HG02981 (cell line): ENCODE results near the gene TEX53.
A peak's percentile ranks its signal among the peaks of the same experiment; 100 is the strongest.

Source experiments
- ATAC-seq: cut with Tn5 transposase; IDR thresholded peaks from one replicate; pipeline ENCODE4 v1.9.1; 2021; ENCODE audit warnings: mild to moderate bottlenecking, moderate library complexity; ENCODE audit not compliant: unreplicated experiment

TEX53 gene

DNA sequence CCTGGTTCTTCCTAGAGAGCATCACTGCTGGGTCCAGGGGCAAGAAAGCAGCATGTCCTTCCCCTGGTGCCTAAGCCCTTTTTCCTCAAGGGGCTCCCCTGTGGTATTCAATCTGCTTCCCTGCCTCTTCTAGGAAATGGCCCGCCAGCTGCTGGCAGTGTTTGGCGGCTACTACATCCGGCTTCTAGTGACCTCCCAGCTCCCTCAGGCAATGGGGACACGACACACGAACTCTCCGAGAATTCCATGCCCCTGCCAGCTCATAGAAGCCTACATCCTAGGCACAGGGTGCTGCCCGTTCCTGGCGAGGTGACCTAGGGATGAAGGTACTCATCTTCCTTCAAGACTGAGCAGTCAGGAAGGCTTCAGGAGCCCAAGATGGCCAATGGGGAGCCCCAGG, 14.6 kb downstream of the TEX53 start:
- no peak for ATAC-seq

DNA sequence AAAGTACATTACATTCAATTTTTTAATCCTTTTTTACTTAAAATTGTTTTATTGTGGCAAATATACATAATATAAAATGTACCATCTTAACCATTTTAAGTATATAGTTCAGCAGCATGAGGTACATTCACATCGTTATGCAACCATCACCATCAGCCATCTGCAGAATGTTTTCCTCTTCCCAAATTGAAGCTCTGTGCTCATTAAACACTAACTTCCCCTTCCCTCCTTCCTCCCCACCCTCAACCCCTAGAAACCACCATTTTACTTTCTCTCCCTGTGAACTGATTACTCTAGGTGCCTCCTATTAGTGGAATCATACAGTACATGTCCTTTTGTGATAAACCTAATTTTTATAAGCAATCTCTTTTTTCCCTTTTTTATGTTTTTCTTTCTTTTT, 15.6 kb downstream of the TEX53 start:
- ATAC-seq, result no peak

GRCh38 chr9:114638404-114638803, 19.2 kb downstream of the TEX53 start:
- no peak for ATAC-seq

DNA sequence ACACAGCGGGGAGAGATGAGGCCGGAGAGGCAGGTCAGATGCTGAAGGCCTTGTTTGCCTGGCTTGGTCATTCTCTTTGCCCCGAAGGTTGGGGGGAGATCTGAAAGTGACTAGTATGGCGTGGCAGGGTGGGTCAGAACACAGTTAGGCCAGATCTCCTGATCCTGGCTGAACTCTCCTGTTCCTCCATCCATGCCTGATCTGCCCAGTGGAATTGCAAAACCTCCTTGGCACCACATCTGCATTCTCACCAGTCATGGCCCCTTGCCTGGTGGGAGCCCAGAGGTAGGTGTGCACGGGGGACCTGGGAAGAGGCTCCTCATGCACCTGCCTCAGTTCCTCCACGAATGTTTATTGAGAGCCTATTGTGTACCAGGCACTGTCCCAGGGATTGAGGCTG, 23.2 kb downstream of the TEX53 start:
- ATAC-seq, result no peak

DNA sequence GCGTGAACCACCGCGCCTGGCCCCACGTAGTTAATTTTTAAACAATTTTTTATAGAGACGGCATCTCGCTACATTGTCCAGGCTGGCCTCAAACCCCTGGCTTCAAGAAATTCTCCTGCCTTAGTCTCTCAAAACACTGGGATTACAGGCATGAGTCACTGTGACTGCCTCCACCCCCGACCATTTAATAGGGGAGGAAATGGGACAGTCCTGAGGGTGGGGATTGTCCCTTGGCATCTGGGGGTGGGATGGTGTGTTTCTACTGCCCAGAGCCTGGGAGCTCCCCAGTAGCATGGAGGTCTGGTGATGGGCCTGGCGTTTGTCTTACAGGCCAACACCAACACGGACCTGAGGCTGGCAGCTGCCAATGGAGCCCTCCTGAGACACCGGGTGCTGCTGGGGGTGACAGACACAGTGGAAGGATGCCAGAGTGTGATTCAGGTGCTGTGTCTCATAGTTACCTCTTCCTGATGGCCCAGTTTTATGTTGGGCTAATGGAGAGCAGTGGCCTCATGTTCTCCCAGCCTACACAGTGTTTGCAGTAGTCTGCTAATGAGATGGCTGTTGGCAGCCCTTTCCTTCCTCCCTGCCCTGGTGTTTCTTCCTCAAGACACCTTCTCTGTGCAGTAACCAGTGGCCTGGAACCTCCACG, 24.0 kb downstream of the TEX53 start:
- no peak for ATAC-seq

DNA sequence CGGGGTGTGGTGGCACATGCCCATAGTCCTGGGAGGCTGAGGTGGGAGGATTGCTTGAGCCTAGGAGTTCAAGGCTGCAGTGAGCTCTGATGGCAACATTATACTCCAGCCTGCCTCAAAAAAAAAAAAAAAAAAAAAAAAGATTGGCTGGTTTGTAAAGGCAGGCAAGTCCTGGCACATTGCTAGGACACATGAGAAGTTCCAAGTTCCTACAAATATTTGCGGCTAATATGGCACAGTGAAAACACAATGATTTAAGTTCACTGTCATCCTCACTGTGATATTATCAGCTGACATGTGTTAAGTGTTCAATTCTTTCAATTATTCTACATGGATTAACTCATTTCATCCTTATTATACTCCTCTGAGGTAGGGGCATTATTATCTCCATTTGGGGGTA, 26.4 kb downstream of the TEX53 start:
- ATAC-seq, result no peak

GRCh38 chr9:114629563-114630090, 28.0 kb downstream of the TEX53 start:
- no peak for ATAC-seq

DNA sequence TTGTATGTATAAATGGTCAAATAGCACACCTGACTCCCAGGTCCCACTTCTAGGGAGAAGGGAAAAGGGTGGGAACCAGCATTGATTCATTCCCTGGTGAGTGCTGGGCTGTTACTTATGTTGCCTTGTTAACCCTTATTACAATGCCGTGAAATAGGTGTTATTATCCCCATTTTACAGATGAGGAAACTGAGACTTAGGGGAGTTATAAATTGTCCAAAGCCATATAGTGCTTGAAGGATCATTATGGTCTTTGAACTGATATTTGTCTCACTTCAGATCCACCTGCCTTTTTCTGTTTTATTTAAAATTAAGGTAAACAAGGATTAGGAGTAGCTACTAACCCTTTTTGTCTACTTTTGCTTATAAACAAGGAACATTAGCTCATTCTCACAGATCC, 30.1 kb downstream of the TEX53 start:
- ATAC-seq, result no peak

DNA sequence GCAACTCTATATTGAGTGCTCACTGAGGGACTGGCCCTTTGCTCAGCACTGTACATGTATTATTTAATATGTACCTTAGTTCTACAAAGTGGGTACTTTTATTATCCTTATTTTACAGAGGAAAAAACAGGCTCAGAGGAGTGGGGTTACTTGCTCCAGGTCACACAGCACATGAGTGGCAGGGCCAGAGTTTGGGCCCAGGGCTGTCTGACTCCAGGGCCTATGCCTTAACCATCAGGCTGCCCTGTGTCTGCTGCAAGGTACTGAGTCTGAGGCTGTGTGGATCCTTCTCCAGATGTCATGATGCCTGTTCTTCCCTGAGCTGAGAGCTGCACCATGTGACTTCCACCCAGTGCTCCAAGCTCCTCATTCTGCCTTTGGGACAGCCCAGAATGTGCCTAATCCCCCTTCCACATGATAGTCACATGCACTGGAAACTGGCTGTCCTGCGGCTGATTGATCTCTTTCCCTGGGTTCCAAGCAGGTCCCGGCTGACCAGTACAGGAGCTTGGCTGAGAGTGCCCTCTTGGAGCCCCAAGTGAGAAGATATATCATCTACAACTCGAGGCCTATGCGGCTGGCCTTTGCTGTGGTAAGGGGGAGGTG, 31.1 kb downstream of the TEX53 start:
- no peak for ATAC-seq

DNA sequence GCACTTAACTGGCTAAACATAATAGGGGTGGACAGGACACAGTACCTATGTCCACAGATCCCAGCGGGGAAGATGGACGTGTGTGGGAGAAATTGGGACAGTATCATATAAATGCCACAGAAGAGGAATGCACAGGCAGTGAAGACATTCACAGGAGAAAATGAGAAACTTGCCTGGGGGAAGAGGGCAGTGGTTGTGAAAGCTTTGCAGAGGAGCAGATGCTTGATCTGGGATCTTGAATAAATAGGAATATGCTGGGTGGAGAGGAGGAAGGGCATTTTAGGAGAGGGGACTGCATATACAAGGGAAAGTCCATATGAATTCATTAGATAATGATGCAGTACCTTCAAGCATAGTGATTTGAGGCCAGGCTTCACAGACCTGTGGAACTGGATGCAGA, 32.9 kb downstream of the TEX53 start:
- no peak for ATAC-seq

GRCh38 chr9:114621975-114622609, 35.5 kb downstream of the TEX53 start:
- ATAC-seq, result no peak

- no peak for ATAC-seq
These were observed 36.0 kb downstream of the TEX53 start for GRCh38 chr9:114621561-114621960.

- peak; percentile 49 for ATAC-seq
These were observed 38.3 kb downstream of the TEX53 start for GRCh38 chr9:114619191-114619761.

DNA sequence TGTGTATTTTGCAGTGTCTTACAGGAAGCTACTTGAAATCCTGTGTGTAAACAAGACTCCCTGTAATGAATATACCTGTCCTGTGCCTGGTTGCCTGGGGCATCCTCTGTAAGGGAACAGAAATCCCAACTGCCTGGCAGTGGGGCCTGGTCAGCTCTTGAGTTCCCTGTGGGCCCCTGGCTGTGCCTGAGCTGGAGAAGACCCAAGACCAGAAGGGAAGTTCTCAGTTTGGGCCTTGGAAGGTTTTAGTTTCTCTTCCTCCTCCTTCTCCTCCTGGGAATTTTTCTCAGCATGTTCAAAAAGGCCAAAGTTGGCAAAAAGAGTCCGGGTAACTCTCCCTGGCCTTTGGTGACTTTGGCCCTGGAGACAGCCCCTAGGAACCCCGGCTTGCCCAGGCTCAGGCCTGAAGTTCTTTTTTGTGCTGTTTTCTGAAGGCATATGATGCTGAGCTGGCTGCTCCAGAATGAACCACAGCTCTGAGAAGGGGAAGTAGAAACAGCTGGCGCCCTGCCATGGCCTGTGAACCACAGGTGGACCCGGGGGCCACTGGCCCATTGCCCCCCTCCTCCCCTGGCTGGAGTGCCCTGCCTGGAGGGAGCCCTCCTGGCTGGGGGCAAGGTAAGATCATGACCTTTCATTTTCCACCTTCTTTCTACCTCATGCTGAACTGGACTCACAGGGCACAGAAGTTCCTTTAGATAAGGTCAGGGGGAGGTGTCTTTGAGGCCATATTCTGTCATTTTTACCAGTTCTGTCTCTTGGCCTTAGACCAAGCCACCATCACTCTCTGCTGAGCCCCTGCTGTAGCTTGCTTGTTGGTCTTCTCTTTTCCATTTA, 40.7 kb downstream of the TEX53 start:
- ATAC-seq, result peak; percentile 64

DNA sequence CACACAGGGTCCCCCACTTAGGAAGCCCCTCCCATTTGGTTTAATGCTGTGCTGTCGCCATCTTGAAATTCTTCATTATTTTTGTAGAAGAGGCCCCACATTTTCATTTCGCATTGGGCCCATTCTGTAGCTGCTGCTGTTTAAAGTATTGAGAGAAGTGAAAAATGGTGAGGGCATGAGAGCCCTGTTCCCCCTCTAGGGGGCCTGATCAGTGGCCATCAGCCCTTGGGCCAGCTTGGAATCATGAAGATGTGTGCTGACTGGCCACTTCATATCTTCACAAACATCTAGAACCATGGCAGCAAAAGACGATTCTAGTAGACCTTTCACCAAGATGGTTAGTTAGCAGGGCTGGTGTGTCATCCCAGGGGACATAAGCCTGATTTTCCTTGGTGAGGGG, 43.2 kb downstream of the TEX53 start:
- ATAC-seq, result no peak

GRCh38 chr9:114613919-114614318, 43.7 kb downstream of the TEX53 start:
- no peak for ATAC-seq

GRCh38 chr9:114613087-114613486, 44.5 kb downstream of the TEX53 start:
- ATAC-seq, result no peak

- no peak for ATAC-seq
These were observed 45.2 kb downstream of the TEX53 start for GRCh38 chr9:114612272-114612923.

- ATAC-seq, result peak; percentile 33
These were observed 45.9 kb downstream of the TEX53 start for GRCh38 chr9:114611516-114612271.

DNA sequence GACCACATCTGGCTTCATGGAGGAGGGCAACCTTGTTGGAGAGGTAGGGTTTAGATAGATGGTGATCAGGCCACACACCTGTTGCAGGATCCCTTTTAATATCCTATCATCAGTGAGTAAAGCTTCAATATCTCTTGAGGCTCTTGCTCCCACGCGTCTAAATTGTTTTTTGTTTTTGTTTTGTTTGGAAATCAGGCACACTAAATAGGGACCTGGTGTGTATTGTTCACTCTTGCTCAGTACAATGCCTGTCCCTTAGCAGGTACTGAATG, 49.1 kb downstream of the TEX53 start:
- ATAC-seq, result no peak
